Anterior cingulate cortex (tissue), 58 donors: ENCODE data around the gene MOB1A.
"Not testable (repeated sequence)": the region's sequence is repeated elsewhere in the genome, so short reads cannot be mapped to it uniquely, and the experiment has no call there.

ENCODE experiments used
- DNase-seq, 58 donors: peaks; one replicate each; lab custom pipeline; 2025; lab: John Stamatoyannopoulos, UW

Gene MOB1A

DNA sequence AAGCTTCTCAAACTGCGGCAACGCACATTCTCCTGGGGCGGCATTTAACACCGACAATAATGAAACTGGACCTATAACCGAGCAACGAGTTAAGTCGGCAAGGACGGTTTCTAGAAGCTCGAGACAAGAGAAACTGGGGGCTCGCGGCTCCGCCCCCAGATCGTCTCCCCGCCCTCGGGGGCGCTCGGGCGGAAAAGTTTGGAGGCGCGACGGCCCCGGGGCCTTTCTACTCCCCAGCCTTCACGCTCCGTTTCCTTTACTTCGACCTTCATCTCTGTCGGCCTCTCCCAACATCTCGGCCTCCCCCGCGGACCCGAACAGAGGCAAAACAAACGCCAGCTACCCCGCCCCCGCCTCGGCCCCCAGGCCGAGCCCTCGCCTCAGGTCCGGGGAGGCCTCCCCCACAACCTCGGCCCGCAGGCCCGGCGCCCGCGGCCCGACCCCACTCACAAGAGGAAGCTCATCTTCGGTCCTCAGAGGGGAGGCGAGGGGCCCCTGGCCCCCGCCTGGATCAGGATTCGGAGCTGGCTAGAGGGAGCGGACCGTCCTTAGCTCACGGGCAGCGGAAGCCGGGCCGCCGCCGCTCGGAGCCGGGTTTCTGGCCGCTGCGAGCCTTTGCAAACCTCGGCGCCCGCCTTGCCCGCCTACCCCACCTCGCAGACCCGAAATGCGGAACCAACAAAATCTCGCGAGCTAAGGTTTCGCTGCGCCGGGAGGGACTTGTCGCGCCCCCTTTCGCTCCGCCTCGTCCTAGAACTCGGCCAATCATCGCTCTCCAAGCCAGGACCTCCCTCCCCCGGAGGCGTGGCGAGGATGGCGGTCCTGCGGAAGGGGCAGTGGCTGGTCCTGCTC lies at the start of gene MOB1A:
MOB1A (minus strand) TSS at position 669 of the 852 bp plus-strand sequence; CDS start at position 464, 205 bp downstream.
- DNase-seq, result peak; percentile 72 to 98 (median 95)

DNA sequence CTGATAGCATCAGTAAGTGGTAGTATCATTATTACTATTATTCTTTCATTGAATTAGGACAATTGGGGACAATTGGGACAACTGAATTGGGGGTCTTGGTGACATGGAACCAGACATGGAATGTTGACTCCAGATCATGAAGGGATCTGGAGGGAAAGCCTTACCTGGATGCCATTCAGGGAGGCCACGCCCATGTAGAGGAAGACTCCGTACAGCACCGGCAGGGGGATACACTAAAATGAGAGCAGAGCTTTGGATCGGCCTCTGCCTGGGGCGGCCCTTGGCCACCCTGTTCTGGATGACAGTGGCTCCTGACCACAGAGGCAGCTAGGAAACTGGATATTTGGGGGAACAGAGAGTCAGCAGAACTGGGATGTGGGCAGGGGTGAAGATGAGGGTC lies 49.0 kb upstream of the MOB1A start:
- no peak for DNase-seq

DNA sequence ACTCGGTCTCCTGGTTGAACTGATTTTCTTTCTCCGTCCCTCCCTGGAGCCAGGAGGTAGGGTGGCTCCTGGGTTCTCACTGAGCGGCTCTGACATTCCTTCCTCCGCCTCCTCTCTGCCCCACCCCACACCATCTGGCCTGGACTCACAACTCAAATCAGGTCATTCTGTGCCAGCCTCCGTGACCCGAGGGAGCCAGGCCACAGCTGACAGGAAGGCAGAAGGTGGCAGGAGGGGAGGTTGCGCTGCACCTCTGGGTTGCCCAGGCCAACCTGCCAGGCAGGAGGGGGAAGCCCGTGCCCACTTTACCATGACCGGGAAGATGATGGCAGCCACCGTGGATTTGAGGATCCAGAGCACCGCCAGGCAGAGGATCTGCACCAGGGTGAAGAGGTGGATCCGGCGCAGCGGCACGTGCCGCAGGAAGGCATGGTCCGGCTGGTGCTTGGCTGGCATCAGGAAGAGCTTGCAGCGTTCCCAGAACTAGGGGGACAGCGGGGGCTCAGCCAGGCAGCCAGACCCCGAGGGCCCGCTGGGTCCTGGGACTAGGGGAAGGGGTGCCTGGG lies 48.1 kb upstream of the MOB1A start:
- no peak for DNase-seq

DNA sequence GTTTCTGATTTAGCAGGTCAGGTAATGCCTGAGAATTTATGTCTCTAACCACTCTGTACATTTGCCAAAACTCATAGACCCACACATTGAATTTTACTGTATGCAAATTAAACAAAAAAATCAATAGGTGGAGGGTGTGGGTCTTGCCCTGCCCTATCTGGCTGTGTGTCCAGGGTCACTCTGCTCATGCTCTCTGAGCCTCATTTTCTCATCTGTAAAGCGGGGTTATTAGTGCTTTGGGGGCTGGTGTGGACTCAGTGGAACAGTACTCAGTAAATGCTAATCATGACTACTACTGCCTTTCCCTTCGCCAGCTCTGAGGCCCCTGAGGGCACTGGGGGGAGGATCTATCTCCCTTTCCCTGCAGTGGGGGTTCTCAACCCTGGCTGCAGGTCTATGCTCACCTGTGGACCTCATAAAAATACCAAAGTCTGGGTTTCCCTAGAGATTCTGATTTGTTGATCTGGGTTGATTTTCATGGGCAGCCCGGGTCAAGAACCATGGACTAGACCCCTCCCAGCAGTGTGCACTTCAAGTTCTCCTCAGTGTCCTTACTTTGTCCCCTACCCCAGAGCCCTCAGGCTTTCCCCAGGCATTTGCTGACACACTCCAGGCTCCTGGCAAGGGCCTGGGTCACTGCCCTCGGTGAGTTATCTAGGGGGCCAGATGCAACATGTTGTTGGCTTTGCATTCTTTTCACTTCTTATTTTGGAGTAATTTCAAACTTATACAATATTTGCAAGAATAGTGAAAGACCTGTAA lies 47.2 kb upstream of the MOB1A start:
- DNase-seq, result no peak

DNA sequence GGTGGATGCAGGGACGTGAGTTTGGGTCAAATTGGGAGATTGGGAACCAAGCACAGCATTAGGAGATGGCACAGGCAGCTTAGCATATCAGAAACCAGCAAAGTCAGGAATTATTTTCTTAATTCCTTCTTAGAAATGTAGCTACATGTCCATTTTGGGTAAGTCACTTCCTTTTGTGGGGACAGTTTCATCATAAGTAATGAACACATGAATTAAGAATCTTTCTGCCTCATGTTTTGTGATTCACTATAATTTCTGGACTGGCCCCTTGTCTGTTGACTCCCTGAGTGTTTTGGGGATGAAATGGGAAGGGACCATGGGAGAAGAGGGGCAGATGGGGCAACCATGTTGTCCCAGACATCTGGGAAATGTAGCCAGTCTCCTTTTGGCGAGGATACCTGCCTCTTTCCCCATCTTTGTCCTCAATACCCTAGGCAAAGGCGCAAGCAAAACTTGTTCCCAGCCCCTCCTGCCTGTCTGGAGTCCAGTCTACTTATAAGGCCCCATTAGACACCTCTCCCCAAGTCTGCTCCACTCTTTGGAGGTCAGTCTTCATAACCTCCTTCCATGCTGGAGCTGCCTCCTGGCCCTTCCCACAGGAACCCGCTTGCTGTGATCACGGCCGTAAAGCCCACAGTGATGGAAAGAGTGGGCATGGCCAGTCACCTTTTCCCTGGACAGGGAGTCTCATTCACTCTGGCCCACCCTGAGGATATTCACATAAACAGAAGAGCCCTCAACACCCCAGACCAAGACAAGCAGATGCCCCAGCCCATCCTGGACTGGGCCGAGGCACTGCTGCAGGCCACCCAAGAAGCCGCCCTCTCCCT lies 45.5 kb upstream of the MOB1A start:
- no peak for DNase-seq

DNA sequence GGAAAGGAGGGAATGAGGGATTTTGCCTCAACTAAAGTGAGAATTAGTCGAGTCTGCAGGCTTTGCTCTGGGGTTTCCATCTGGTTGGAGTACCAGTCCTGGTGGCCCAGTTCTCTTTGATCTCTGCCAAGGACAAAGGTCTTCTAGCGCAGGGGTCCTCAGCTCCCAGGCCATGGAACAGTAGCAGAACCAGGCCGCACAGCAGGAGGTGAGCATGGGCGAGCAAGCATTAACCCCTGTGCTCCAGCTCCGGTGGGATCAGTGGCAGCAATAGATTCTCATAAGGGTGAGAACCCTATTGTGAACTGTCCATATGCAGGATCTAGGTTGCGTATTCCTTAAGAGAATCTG lies 43.6 kb upstream of the MOB1A start:
- no peak for DNase-seq

DNA sequence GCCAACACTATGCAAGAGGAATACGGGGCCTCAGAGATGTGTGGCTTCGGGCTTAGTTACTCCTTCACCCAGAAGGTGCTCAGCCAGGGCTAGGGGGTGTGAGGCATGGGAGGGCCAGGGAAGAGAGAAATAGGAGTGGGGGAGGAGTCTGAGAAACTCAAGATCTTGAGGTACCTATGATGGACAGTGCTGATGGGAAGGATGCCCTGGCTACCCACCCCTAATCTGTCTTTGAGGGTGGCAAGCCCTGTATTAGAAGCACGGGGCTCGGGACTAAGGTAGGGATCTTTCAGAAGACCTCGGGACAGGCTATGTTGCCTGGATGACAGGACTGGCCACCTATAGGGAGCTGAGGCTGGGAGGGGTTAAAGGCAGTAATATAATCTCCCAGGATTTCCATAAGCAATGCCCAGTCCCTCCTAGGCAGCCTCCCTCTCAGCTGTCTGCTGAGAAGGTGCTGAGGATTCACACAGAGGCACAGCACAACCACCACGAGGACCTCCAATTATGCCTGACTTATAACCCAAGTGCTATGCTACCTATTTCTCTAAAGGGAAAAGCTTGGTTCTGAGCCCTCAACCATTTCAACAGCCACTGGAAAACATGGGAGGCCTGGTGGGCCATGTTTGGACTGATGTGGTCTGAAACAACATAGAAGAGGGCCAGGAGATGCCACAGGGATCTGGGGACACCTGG lies 43.1 kb upstream of the MOB1A start:
- DNase-seq, result no peak

DNA sequence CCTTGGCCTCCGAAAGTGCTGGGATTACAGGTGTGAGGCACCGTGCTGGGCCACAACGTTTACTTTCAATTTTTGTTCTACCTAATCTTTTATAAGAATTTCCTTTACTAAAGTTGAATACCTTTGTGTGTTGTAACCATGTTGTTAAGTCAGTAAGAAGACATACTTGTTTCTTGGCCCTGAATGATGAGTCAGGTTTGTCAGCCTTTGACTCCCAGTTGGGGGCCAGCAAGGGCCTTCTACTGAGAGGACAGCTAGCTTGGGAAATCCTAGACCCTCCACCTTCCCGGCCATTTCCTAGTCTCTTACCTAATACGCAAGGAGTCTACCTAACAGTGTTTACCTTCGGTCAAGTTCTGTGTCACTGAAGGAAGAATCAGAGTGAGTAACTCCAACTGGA lies 42.4 kb upstream of the MOB1A start:
- DNase-seq, result no peak

DNA sequence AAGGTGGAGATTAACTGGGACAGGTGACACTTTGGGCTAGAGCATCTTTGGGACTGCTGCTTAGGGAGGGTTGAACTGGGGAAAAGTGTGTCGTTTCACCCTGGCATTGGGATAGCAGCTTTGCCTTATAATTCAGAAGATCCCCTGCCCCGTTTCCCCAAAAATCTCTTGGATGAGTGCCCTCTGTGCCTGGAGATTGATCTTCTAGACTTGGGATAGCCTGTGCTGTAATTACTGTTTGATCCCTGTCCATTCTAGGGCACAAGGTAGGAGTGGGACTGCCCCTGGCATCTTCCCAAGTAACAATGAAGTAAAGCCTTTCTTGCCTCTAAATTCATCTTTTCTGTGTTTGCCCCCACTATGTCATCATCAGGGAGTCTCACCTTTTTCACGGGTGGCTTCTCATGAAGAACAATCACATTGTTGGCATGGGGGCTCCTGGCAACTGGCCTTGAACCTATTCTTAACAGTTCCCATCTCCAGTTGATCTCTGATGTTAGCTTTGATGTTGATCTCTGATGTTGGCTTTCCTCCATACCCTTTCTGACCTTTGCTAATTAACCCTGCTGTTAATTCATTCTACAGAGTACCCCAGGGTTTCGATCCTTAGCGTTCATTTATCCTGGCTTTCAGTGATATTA lies 41.3 kb upstream of the MOB1A start:
- DNase-seq, result no peak

DNA sequence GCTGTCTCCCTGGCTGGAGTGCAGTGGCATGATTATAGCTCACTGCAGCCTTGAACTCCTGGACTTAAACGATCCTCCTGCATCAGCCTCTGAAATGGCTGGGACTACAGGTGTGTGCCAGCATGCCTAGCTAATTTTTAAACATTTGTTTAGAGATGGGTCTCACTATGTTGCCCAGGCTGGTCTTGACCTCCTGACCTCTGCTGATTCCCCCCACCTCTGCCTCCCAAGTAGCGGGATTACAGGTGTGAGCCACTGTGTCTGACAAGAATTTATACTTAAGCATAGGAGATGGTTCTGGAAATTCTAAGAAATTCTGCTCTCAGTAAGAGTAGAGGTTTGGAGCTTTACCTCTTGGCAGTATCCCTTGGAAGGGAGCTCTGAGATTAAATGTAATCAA lies 38.0 kb upstream of the MOB1A start:
- DNase-seq, result no peak

DNA sequence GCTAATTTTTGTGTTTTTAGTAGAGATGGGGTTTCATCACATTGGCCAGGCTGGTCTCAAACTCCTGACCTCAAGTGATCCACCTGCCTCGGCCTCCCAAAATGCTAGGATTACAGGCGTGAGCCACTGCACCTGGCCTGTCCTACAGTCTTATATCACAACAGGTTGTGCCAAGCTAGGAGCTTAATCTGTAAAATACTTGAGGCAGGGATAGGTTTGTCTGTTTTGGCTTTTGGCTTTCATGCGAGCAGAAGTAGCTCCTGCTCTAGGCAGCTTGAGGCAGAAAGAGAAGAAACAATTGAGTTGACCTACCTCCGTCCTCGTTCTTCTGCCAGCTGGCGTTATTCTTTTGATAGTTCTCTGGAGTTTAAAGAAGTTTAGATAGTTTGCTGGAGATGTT lies 37.1 kb upstream of the MOB1A start:
- not testable (repeated sequence) for DNase-seq

DNA sequence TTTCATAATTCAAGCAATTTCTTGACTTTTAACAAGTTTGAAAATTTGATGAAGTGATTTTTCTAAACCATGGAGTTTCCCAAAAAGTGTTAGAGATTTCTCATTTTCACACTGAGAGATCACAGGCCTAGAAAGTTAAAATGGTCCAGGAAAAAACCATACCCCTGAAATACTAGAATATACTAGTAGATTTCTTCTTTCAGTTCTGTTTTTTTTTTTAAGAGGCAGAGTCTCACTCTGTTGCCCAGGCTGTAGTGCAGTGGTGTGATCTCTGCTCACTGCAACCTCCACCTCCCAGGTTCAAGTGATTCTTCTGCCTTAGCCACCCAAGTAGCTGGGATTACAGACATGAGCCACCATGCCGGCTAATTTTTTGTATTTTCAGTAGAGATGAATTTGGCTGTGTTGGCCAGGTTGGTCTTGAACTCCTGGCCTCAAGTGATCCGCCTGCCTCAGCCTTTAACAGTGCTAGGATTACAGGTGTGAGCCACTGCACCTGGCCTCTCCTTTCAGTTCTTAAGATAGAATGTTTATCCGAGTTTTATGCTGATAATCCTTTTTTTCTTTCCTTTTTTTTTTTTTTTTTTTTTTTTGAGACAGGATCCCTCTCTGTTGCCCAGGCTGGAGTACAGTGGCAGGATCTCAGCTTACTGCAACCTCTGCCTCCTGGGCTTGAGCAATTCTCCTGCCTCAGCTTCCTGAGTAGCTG lies 34.2 kb upstream of the MOB1A start:
- no peak for DNase-seq

DNA sequence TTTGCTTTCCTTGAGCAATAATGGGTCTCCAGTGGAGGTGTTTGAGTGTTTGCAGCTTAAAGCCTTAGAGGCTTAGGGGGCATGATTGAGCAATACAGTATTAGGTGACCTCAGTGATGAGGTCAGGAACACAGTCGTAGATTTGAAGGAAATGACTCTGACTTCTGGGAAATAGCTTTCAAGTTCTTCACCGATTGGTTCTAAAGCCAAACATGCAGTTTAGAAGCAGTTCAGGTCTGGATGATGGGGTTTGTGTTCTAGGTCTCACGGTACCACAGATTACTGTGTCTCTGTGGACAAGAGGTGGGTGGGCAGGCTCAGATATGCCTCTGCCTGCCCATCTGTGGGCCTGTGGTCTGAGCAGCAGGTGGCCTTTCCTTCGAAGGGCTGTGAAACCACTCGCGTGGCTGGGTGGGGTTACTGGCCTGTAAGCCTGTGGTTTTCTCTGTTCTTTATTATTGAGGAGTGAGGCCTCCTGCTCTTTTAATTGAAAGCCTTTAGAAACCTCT lies 27.6 kb upstream of the MOB1A start:
- no peak for DNase-seq

DNA sequence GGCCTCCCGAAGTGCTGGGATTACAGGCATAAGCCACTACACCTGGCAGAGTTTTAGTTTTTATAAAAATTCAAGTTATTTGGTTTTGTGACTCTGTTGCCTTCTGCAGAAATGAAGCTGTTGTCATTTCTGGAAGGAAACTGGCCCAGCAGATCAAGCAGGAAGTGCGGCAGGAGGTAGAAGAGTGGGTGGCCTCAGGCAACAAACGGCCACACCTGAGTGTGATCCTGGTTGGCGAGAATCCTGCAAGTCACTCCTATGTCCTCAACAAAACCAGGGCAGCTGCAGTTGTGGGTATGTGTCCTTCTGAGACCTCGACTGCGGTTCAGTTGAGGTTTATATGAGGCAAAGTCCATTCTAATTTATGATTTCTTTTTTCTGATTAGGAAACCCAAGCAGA lies 26.9 kb upstream of the MOB1A start:
- DNase-seq, result no peak

DNA sequence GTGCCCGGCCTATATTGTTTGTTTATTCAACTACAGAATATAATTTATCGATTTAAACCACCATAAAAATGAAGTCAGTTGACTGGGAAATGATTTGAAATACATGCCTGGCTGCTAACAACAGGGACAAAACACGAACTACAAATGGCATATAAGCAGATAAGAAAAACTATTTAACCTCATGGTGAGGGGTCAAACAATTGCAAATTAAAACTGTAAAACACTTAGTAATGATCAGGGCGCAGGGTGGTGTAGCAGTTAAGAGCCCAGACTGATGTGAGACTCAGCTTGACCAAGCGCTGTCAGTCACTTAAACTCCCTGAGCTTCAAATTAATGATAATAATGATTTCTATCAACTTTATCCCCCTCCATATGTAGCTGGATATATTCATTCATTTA lies 26.4 kb upstream of the MOB1A start:
- no peak for DNase-seq

DNA sequence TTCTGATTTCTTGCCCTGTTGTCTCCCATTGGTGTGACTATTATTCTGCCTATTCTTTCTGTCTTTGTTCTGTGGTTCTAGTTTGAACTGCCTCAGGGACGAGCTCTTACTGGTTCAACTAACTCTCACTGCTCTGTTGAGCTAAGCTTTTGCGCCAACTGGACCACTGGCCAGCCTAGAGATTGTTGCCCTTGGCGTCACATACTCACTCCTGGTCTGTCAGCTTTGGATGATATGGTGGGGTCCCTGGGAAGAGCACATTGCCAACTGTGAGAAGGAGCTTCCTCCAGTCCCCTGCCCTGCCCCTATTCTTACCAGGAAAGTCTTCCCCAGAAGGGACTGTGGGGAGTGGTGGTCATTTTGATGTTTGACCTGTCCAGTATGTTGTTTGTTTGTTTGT lies 25.8 kb upstream of the MOB1A start:
- DNase-seq, result no peak

DNA sequence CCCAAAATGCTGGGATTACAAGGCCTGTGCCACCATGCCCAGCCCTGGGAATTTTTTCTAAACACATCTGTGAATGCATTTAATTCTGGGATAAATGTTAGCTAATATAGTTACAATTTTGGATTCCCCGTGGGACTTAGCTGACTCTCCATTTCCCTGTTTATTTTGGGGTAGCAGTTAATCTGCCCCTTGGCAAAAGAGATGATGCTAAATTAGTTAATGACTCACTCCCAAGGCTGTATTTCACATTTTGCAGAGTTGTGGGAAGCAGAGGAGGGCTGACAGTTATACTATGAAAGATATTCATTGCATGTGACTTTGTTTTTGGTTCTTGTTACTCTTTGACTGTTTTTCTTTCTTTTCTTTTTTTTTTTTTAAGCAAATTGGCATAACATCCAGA lies 22.9 kb upstream of the MOB1A start:
- DNase-seq, result no peak

DNA sequence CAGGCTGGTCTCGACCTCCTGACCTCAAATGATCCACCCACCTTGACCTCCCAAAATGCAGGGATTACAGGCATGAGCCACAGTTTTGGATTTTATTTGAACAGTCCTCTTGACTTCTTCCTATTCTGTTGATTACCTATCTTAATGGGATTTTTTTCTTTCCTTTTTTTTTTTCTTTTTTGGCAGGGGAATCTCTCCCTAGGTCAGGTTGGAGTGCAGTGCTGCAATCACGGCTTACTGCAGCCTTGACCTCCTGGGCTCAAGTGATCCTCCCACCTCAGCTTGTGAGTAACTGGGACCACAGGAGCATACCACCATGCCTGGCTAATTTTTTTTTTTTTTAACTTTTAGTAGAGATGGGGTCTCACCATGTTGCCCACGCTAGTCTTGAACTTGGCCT lies 22.5 kb upstream of the MOB1A start:
- no peak for DNase-seq

DNA sequence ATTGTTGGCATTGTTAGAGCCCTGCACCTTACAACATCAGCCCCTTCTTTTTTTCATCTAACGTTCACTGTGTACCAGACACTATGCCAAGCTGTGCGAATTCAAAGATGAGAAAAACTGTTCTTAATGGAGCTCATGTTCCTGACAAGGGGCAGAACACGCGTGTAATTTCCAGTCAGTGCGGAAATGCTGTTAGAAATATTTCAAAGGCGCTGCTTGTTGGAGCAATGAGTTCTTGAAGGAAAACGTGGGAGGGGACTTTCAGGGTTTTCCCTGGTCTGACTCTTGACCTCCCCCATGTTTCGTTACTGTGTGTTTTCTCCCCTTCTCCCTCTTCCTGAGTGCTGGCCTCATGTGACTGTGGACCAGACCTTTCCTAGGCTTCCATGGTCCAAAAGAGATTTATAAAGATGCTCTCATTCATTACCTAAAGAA lies 21.2 kb upstream of the MOB1A start:
- no peak for DNase-seq
